A673 (cell line): ENCODE data around the gene SLC39A9. TPM values are rescaled to one million over a fixed set of nuclear protein-coding genes. Genes with fewer than 3 reads are reported as not detected.

Source experiments
- BruUV-seq: library from RNA; stranded (reverse); fragments of 400-500 nt; replicated peaks from 2 replicates; lab custom pipeline; 2021; lab: Mats Ljungman, UMichigan
- CTCF ChIA-PET: fragments of 300-600 bp; sonication (Branson Sonifier 250); formaldehyde crosslinking; loops from one replicate; lab custom pipeline; 2022; ENCODE audit warnings: antibody characterized with exemption; lab: Charles Lee
- POLR2A ChIA-PET: fragments of 300-600 bp; sonication (Branson Sonifier 250); formaldehyde crosslinking; loops from one replicate; lab custom pipeline; 2022; ENCODE audit warnings: antibody characterized with exemption; ENCODE audit not compliant: low non-redundant PET; lab: Charles Lee
- DNase-seq: peaks from one replicate; pipeline ENCODE4 v3.0.0-alpha.2; 2015; ENCODE audit warnings: low spot score
- H3K27ac ChIP-seq: fragments of 200-600 bp; sonication (generic); 2 replicates; pipeline ENCODE4 v1.5.1; 2016; ENCODE audit warnings: mixed run types, low read depth, mild to moderate bottlenecking, mixed read lengths, antibody characterized with exemption, low read length; ENCODE audit not compliant: poor library complexity, severe bottlenecking
- H3K27me3 ChIP-seq: fragments of 200-600 bp; sonication (generic); replicated peaks from 2 replicates; pipeline ENCODE4 v1.6.1; 2017; ENCODE audit warnings: mixed run types, low read depth, mild to moderate bottlenecking, mixed read lengths, antibody characterized with exemption, low read length; ENCODE audit not compliant: insufficient read depth, poor library complexity
- H3K36me3 ChIP-seq: fragments of 200-600 bp; sonication (generic); 2 replicates; pipeline ENCODE4 v1.6.1; 2016; ENCODE audit warnings: mixed run types, mild to moderate bottlenecking, mixed read lengths, antibody characterized with exemption, low read length; ENCODE audit not compliant: insufficient read depth, poor library complexity, severe bottlenecking
- H3K4me1 ChIP-seq: fragments of 200-600 bp; sonication (generic); 2 replicates; pipeline ENCODE4 v1.6.1; 2017; ENCODE audit warnings: mixed run types, mild to moderate bottlenecking, mixed read lengths, antibody characterized with exemption, low read length; ENCODE audit not compliant: insufficient read depth, poor library complexity, severe bottlenecking
- H3K4me3 ChIP-seq: fragments of 200-600 bp; sonication (generic); 2 replicates; pipeline ENCODE4 v1.5.1; 2016; ENCODE audit warnings: low read depth, mixed run types, mild to moderate bottlenecking, mixed read lengths, low read length; ENCODE audit not compliant: poor library complexity, severe bottlenecking
- H3K9me3 ChIP-seq: fragments of 200-600 bp; sonication (generic); 2 replicates; pipeline ENCODE4 v1.6.1; 2016; ENCODE audit warnings: mixed run types, low read depth, mild to moderate bottlenecking, mixed read lengths, antibody characterized with exemption, low read length; ENCODE audit not compliant: poor library complexity, severe bottlenecking
- EZH2 ChIP-seq: fragments of 200-600 bp; sonication (generic); IDR thresholded peaks from 2 replicates; pipeline ENCODE4 v1.6.1; 2017; ENCODE audit warnings: borderline replicate concordance, low read depth, mild to moderate bottlenecking, mixed read lengths, antibody characterized with exemption, low read length; ENCODE audit not compliant: poor library complexity, severe bottlenecking
- intact Hi-C: fragments of 100-400 bp; cut with micrococcal nuclease; formaldehyde crosslinking; loops from one replicate; pipeline ENCODE4 v1.10.0; 2022; ENCODE audit not compliant: unreplicated experiment
- total RNA-seq: library from RNA; stranded (reverse); gene quantifications from 2 replicates; pipeline ENCODE4 v1.2.3, GENCODE V29; 2021
- TF ChIP-seq, protein P1 (sequence below): fragments of 300-800, 200-600 bp; sonication (generic); conservative IDR thresholded peaks from 2 replicates; pipeline ENCODE4 v1.5.1; 2017; ENCODE audit warnings: low read depth, mild to moderate bottlenecking, antibody characterized with exemption, low read length, moderate library complexity, mixed read lengths

Gene SLC39A9
- total RNA-seq, 1 experiment from 2014 or later: 59.2 TPM

DNA sequence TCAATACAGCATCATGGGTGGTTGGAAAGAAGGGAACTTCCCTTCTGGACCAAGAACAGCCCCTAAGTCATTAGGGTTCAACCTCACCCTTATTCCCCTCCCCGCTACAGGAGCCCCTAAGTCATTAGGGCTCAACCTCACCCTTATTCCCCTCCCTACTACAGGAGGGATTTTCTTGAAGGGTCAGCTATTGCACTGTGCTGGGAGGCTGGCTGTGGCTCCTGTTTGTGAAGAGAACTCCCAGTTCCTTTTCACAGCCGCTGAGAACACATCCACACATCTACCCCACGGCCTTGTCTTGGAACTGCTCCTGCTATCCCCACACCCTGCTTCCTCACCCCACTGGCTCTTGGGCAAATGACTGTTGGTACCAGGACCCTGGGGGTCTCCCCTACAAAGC lies 45.3 kb upstream of the SLC39A9 start:
- no peak for TF ChIP-seq EZH2
- TF ChIP-seq, protein P1, sequence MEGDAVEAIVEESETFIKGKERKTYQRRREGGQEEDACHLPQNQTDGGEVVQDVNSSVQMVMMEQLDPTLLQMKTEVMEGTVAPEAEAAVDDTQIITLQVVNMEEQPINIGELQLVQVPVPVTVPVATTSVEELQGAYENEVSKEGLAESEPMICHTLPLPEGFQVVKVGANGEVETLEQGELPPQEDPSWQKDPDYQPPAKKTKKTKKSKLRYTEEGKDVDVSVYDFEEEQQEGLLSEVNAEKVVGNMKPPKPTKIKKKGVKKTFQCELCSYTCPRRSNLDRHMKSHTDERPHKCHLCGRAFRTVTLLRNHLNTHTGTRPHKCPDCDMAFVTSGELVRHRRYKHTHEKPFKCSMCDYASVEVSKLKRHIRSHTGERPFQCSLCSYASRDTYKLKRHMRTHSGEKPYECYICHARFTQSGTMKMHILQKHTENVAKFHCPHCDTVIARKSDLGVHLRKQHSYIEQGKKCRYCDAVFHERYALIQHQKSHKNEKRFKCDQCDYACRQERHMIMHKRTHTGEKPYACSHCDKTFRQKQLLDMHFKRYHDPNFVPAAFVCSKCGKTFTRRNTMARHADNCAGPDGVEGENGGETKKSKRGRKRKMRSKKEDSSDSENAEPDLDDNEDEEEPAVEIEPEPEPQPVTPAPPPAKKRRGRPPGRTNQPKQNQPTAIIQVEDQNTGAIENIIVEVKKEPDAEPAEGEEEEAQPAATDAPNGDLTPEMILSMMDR: no peak
- H3K4me3 ChIP-seq: no peak overlapping the region
- POLR2A ChIA-PET: no interaction called here
- no peaks in the 10 kb centered on the region for H3K27me3 ChIP-seq
- CTCF ChIA-PET: no interaction called here
- intact Hi-C loops: no loop called here
- H3K27ac ChIP-seq: no peak overlapping the region
- H3K4me1 ChIP-seq: no peaks in the 10 kb centered on the region
- no peaks in the 10 kb centered on the region for H3K36me3 ChIP-seq
- no peaks in the 10 kb centered on the region for H3K9me3 ChIP-seq
- DNase-seq: no peak
- BruUV-seq: no TSS peak

DNA sequence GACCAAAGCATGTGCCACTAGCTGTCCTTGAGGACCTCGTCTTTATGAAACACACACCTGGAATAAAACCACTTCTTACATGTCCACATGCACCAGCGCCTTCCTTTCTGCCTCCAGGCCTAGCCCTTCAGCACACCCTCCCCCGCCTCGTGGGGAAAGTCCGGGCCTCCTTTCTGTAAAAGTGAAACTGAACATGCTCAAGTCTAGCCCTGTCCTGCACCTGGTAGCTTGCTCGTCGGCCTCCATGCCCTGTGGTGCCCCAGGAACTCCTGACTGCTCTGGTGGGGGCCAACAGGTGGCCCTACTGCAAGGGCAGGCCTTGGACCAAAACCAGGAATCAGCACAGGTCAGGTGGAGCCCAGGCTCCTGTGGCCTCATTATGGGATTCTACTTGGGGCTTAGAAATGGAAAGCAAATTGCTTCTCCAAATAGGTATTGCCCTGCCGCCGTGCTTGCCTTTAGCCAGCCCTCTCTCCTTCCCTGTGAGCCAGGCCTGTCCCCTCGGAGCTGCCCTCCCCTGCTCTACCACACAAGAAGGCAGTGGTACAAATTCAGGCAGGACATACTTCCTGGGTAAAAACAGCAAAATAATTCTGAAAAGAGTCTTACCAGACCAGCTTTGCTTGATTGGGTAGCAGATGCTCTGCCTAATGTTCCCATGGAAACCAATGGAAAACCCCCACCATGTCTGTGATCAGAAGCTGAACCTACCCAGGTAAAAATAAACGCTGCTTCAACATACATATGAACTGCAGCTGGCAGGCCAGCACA lies 43.9 kb upstream of the SLC39A9 start:
- CTCF ChIA-PET: no interaction called here
- H3K36me3 ChIP-seq: no peaks in the 10 kb centered on the region
- H3K4me1 ChIP-seq: no peaks in the 10 kb centered on the region
- no peaks in the 10 kb centered on the region for H3K27me3 ChIP-seq
- no peak for DNase-seq
- H3K4me3 ChIP-seq: no peak overlapping the region
- no peak overlapping the region for H3K27ac ChIP-seq
- POLR2A ChIA-PET: no interaction called here
- H3K9me3 ChIP-seq: no peaks in the 10 kb centered on the region
- no peak for TF ChIP-seq EZH2
- TF ChIP-seq, protein P1: no peak
- BruUV-seq: no TSS peak
- intact Hi-C loops: no loop called here

DNA sequence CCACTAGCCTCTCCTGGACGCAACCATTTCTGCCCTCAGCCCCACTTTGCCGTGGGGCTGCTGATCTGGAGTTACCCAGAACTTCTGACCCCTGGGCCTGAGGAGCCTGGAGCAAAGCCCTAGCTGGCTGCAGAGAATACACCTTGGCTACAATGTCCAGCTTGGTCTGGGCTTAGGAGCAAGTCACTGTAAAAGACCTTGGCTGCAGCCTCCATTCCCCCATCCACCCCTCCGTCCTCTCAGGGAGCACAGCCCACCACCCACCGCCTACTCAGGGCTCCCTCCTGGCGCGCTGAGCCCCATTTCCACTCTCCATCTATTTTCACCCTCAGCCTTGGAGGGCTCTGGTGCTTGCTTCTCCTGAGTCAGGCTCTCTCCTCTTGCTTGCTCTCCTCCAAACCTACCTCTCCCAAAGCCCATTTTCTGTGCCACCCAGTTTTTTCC lies 43.3 kb upstream of the SLC39A9 start:
- POLR2A ChIA-PET: no interaction called here
- TF ChIP-seq, protein P1: no peak
- Histone ChIP-seq H3K27ac (no peak overlapping the region), H3K27me3 (no peaks in the 10 kb centered on the region), H3K36me3 (no peaks in the 10 kb centered on the region), H3K9me3 (no peaks in the 10 kb centered on the region), H3K4me1 (no peaks in the 10 kb centered on the region), H3K4me3 (no peak overlapping the region)
- intact Hi-C loops: no loop called here
- CTCF ChIA-PET: no interaction called here
- no peak for DNase-seq
- no TSS peak for BruUV-seq
